Measurements from ENCODE around the gene NDUFC1. TPM values are rescaled to one million over a fixed set of nuclear protein-coding genes. Genes with fewer than 3 reads are reported as not detected.

Gene NDUFC1
- total and polyA plus RNA-seq, 2 experiments from 2014 or later, result 31.8 to 367 TPM

GRCh38 chr4:139304920-139305319, 2.6 kb upstream of the NDUFC1 start (continued):
- TF ChIP-seq ZNF462 (CRISPR knock-in tag; IDR thresholded peaks at IDR 0.05) (no peak), NANOG (IDR thresholded peaks at IDR 0.05; ENCODE audit: borderline replicate concordance) (no peak), EZH2phosphoT487 (IDR thresholded peaks at IDR 0.05; ENCODE audit: unreplicated experiment) (no peak), JUNB (IDR thresholded peaks at IDR 0.05; ENCODE audit: unreplicated experiment) (no peak), ZNF114 (CRISPR knock-in tag; IDR thresholded peaks at IDR 0.05) (no peak), ZNF331 (CRISPR knock-in tag; IDR thresholded peaks at IDR 0.05; ENCODE audit: low read depth) (no peak), EZH2 (IDR thresholded peaks at IDR 0.05; ENCODE audit: low read depth, unreplicated experiment) (no peak)

- H3K4me3 Mint-ChIP-seq, result peak within 1 kb of the TSS; percentile 99
- H3K27me3 Mint-ChIP-seq (ENCODE audit: insufficient read depth, low read depth, poor library complexity), result peaks cover 13% of the 10 kb centered on the region
- Histone ChIP-seq H3K36me3 (ENCODE audit: insufficient read depth) (peaks cover 4% of the 10 kb centered on the region; the same call in 1 of the 2 replicates), H3K4me2 (peak within 1 kb of the TSS; percentile 86), H3K79me2 (replicated peaks; ENCODE audit: insufficient read depth) (peaks cover 64% of the 10 kb centered on the region), H3K4me3 (peak within 1 kb of the TSS; percentile 83), H3K27ac (ENCODE audit: low read depth) (peak within 1 kb of the TSS; percentile 94), H3K27me3 (ENCODE audit: insufficient read depth) (no peaks in the 10 kb centered on the region), H3K9me2 (ENCODE audit: insufficient read depth) (no peaks in the 10 kb centered on the region), H4K20me1 (replicated peaks; ENCODE audit: insufficient read depth) (peaks cover 21% of the 10 kb centered on the region), H3F3A (replicated peaks; ENCODE audit: low read depth) (no peaks in the 10 kb centered on the region; the same call in 1 of the 2 replicates), H2AFZ (peak within 1 kb of the TSS; percentile 53; the same call in 1 of the 2 replicates), H3K4me1 (ENCODE audit: insufficient read depth) (peaks cover 19% of the 10 kb centered on the region; the same call in 1 of the 2 replicates)
- peaks cover 15% of the 10 kb centered on the region; the same call in 2 of the 3 replicates for H3K4me1 Mint-ChIP-seq
- H3K27ac Mint-ChIP-seq, result peak within 1 kb of the TSS; percentile 99
- ATAC-seq, result peak; percentile 91
- H3K9me3 Mint-ChIP-seq, result peaks cover 9% of the 10 kb centered on the region; the same call in 2 of the 3 replicates
- DNase-seq (ENCODE audit: low spot score), result peak; percentile 98
- peaks cover 40% of the 10 kb centered on the region for H3K36me3 Mint-ChIP-seq (ENCODE audit: low read depth)
- TF ChIP-seq ZNF462 (CRISPR knock-in tag; IDR thresholded peaks at IDR 0.05) (no peak), ZNF331 (CRISPR knock-in tag; IDR thresholded peaks at IDR 0.05; ENCODE audit: low read depth) (no peak)
Observed at GRCh38 chr4:139301113-139301820, 1.0 kb downstream of the NDUFC1 start, which contains the start of gene NAA15. TSS of gene NAA15 (plus strand) at chr4:139301505. CDS start at chr4:139301778, 273 bp downstream.
